Activated CD4-positive, alpha-beta T cell treated with anti-CD3 and anti-CD28 coated beads, Interleukin-2, Interleukin-4, amounts not matched to agents 100 ng/mL and 50 ng/mL, durations not matched to agents 16 hours and 8 hours (primary cell): ENCODE results near the gene TMEM150C.

Experiments used
- DNase-seq: peaks from one replicate; pipeline ENCODE4 v3.0.0-alpha.2; 2020; ENCODE audit warnings: low spot score

TMEM150C gene

GRCh38 chr4:82561786-82562563, at the start of gene TMEM150C:
Gene TMEM150C (minus strand): TSS chr4:82561988. CDS start chr4:82504657, 57,331 bp downstream.
- DNase-seq: no peak

GRCh38 chr4:82611527-82611926, 49.7 kb upstream of the TMEM150C start:
- no peak for DNase-seq

- no peak for DNase-seq
Observed at GRCh38 chr4:82610041-82610440, 48.3 kb upstream of the TMEM150C start.

GRCh38 chr4:82606622-82607021, 44.8 kb upstream of the TMEM150C start:
- no peak for DNase-seq

- DNase-seq: no peak
Observed at GRCh38 chr4:82604522-82604921, 42.7 kb upstream of the TMEM150C start.

GRCh38 chr4:82601242-82602015, 39.6 kb upstream of the TMEM150C start:
- no peak for DNase-seq

GRCh38 chr4:82599336-82599735, 37.5 kb upstream of the TMEM150C start:
- DNase-seq: no peak

- DNase-seq: no peak
Observed at GRCh38 chr4:82594456-82594855, 32.7 kb upstream of the TMEM150C start.

- no peak for DNase-seq
Observed at GRCh38 chr4:82593411-82593810, 31.6 kb upstream of the TMEM150C start.

- DNase-seq: no peak
Observed at GRCh38 chr4:82592639-82593038, 30.9 kb upstream of the TMEM150C start.

- DNase-seq: no peak
Observed at GRCh38 chr4:82591592-82591991, 29.8 kb upstream of the TMEM150C start.

GRCh38 chr4:82589756-82590155, 28.0 kb upstream of the TMEM150C start:
- no peak for DNase-seq

- no peak for DNase-seq
Observed at GRCh38 chr4:82588771-82589270, 27.0 kb upstream of the TMEM150C start.

GRCh38 chr4:82587826-82588540, 26.2 kb upstream of the TMEM150C start:
- no peak for DNase-seq

- DNase-seq: no peak
Observed at GRCh38 chr4:82585690-82586435, 24.1 kb upstream of the TMEM150C start.

GRCh38 chr4:82584931-82585330, 23.1 kb upstream of the TMEM150C start:
- DNase-seq: no peak

- no peak for DNase-seq
Observed at GRCh38 chr4:82583897-82584587, 22.3 kb upstream of the TMEM150C start.

GRCh38 chr4:82579932-82580331, 18.1 kb upstream of the TMEM150C start:
- DNase-seq: no peak

- no peak for DNase-seq
Observed at GRCh38 chr4:82578935-82579334, 17.1 kb upstream of the TMEM150C start.

- DNase-seq: no peak
Observed at GRCh38 chr4:82577451-82577850, 15.7 kb upstream of the TMEM150C start.

GRCh38 chr4:82569727-82570126, 7.9 kb upstream of the TMEM150C start:
- DNase-seq: no peak
